ENCODE results near the gene SYNE1.

DNA sequence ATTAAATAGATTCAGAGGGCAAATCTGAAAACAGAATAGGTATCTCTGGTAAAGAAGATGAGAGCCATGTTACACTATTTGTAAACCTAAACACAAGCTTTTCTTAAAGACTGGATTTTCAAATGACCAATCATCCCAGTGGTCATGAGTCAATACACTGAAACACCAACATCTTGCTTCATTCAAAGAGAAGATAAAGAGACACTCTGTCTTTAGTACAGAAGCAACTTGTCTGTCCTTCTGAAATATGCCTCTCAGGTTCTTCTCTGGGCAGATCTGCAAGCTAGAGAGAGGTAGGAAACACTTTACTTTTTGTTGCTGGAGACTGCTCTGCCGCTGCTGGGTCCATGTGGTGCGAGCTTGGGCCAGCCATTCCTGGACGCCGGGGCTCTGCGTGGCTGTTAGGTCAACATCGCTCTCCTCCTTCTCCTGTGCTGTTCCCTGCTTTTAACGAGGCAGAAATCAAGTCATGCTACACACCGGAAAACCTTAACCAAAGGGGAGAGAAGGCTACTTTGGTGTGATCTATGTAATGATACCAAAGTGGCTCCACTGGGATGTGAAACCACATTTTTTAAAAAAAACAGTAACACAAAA is 368.2 kb downstream of the SYNE1 start:
- TF ChIP-seq CTCF (IDR thresholded peaks at IDR 0.05) (no peak), POLR2A (IDR thresholded peaks at IDR 0.05) (no peak)
